Nephron progenitor cell (in vitro differentiated cells): ENCODE measurements around the gene B4GALT3.

Experiments used
- DNase-seq: peaks from one replicate; pipeline ENCODE4 v3.0.0; 2021
- H3K27ac Mint-ChIP-seq: 2 replicates; pipeline ENCODE4 v1.8.0; 2021; ENCODE audit warnings: mild to moderate bottlenecking, moderate library complexity, mixed read lengths
- H3K27me3 Mint-ChIP-seq: 2 replicates; pipeline ENCODE4 v1.8.0; 2021; ENCODE audit warnings: mild to moderate bottlenecking, low read depth, mixed read lengths; ENCODE audit not compliant: poor library complexity
- H3K36me3 Mint-ChIP-seq: 2 replicates; pipeline ENCODE4 v1.8.0; 2021; ENCODE audit warnings: low read depth, mixed read lengths
- H3K4me1 Mint-ChIP-seq: 2 replicates; pipeline ENCODE4 v1.8.0; 2021; ENCODE audit warnings: mixed read lengths
- H3K4me3 Mint-ChIP-seq: 2 replicates; pipeline ENCODE4 v1.8.0; 2021; ENCODE audit warnings: mild to moderate bottlenecking, moderate library complexity, mixed read lengths
- H3K9me3 Mint-ChIP-seq: 2 replicates; pipeline ENCODE4 v1.8.0; 2021; ENCODE audit warnings: mild to moderate bottlenecking, moderate library complexity, mixed read lengths
- TF ChIP-seq, protein P1 (sequence below): fragments of 200-600 bp; sonication (generic); IDR thresholded peaks from 2 replicates; pipeline ENCODE4 v1.5.0; 2021; ENCODE audit warnings: antibody characterized with exemption

B4GALT3 gene

GRCh38 chr1:161223805-161224694 is 46.7 kb upstream of the B4GALT3 start:
- H3K4me3 Mint-ChIP-seq: no peak overlapping the region
- TF ChIP-seq, protein P1, sequence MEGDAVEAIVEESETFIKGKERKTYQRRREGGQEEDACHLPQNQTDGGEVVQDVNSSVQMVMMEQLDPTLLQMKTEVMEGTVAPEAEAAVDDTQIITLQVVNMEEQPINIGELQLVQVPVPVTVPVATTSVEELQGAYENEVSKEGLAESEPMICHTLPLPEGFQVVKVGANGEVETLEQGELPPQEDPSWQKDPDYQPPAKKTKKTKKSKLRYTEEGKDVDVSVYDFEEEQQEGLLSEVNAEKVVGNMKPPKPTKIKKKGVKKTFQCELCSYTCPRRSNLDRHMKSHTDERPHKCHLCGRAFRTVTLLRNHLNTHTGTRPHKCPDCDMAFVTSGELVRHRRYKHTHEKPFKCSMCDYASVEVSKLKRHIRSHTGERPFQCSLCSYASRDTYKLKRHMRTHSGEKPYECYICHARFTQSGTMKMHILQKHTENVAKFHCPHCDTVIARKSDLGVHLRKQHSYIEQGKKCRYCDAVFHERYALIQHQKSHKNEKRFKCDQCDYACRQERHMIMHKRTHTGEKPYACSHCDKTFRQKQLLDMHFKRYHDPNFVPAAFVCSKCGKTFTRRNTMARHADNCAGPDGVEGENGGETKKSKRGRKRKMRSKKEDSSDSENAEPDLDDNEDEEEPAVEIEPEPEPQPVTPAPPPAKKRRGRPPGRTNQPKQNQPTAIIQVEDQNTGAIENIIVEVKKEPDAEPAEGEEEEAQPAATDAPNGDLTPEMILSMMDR: no peak
- H3K36me3 Mint-ChIP-seq: peaks cover 6% of the 10 kb centered on the region
- H3K27me3 Mint-ChIP-seq: peaks cover 14% of the 10 kb centered on the region
- no peak overlapping the region for H3K27ac Mint-ChIP-seq
- H3K4me1 Mint-ChIP-seq: peaks cover 52% of the 10 kb centered on the region
- H3K9me3 Mint-ChIP-seq: no peaks in the 10 kb centered on the region
- no peak for DNase-seq

DNA sequence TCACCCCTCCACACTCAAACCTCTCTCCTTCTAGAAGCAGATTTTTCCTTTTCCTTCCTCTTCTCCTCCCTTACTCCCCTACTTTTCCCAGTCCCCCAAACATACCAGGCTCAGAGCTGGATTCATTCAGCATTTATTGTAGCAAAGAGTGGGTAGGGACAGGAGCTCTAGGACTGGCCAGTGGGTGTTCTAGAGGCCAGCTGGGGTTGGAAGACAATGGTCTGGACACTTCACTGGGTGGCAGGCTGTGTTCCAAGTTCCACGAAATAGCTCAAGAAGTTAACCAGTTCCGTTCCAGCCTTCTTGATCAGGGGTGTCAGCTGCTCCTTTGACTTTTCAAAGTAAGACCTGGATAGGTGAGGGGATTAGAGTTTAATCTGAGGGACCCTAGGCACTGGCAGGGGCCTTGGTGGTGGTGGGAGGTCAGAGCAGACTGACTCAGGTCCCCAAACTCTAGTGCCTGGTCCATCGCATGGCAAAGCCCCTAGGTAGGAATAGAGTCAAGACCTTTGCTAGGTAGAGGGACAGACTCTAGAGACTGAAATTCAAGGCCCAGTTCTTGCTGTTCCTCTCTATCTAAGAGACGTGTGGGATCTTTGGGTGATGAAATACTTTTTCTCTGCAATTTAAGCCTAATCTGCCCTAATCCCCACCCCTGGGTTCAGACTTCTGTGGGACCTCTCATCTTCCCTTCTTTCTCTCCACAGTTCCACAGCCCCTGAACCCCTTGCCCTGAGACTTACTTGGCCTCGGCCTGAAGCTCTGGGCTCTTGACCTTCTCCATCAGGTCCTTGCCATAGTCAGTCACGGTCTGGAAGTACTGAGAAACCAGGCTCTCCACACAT is 45.1 kb upstream of the B4GALT3 start:
- no peaks in the 10 kb centered on the region for H3K36me3 Mint-ChIP-seq
- no peak overlapping the region for H3K27ac Mint-ChIP-seq
- no peak for DNase-seq
- peaks cover 61% of the 10 kb centered on the region for H3K4me1 Mint-ChIP-seq
- TF ChIP-seq, protein P1: no peak
- H3K9me3 Mint-ChIP-seq: no peaks in the 10 kb centered on the region
- peaks cover 10% of the 10 kb centered on the region for H3K27me3 Mint-ChIP-seq
- H3K4me3 Mint-ChIP-seq: no peak overlapping the region

DNA sequence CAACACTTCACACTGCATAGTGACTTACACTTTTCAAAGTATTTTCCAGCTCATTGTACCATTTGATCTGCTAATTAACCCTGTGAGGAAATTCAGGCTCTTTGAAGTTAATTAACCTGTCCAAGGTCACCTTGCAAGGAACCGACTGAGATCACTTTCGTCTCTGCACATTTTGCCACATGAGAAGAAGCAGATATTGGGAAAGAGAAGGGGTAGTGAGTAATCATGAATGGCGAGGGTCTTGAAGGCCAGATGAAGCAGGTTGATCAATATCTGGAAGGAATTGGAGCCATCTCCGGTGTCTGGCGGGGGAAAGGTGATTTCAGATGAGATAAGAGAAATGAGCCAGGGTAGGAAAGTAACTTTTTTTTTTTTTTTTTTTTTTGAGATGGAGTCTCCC is 42.7 kb upstream of the B4GALT3 start:
- Mint-ChIP-seq H3K4me1 (peaks cover 50% of the 10 kb centered on the region), H3K4me3 (no peak overlapping the region), H3K27ac (no peak overlapping the region), H3K9me3 (no peaks in the 10 kb centered on the region), H3K36me3 (peaks cover 3% of the 10 kb centered on the region), H3K27me3 (peaks cover 10% of the 10 kb centered on the region)
- TF ChIP-seq, protein P1: no peak
- DNase-seq: no peak

- H3K27me3 Mint-ChIP-seq: peaks cover 10% of the 10 kb centered on the region
- no peak overlapping the region for H3K27ac Mint-ChIP-seq
- H3K9me3 Mint-ChIP-seq: no peaks in the 10 kb centered on the region
- peaks cover 8% of the 10 kb centered on the region for H3K36me3 Mint-ChIP-seq
- DNase-seq: no peak
- peaks cover 50% of the 10 kb centered on the region for H3K4me1 Mint-ChIP-seq
- H3K4me3 Mint-ChIP-seq: no peak overlapping the region
- TF ChIP-seq, protein P1: no peak
Observed at GRCh38 chr1:161219078-161219892, 42.0 kb upstream of the B4GALT3 start.

DNA sequence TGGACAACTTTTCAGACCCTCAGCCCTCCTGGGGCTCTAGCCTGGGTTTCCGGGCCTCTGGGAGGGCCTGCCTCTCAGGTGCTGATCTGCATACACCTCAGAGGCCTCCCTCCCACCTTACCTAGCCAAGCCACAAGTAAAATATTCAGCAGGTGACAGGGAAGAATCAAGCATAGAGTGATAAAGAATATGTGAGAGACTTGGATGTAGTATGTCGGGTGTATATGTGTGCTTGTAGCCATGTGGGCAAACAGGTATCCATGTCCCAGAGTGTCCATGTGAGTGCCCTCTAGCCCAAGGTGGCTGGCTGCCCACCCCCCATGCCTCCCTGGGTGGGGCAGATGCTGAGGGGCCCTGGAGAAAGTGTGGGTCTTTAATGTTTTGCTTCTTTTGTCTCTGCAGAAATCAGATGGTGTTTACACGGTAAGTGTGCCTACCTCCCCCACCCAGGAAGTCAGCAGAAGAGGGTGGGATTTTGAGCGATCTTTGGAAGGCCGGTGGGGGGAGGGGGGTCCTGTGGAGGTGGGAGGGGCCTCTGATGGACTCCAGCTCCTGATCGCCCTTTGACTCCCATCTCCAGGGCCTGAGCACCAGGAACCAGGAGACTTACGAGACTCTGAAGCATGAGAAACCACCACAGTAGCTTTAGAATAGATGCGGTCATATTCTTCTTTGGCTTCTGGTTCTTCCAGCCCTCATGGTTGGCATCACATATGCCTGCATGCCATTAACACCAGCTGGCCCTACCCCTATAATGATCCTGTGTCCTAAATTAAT is 41.2 kb upstream of the B4GALT3 start:
- Mint-ChIP-seq H3K27me3 (peaks cover 10% of the 10 kb centered on the region), H3K9me3 (no peaks in the 10 kb centered on the region), H3K4me3 (no peak overlapping the region), H3K36me3 (peaks cover 16% of the 10 kb centered on the region), H3K4me1 (peaks cover 42% of the 10 kb centered on the region), H3K27ac (no peak overlapping the region)
- no peak for DNase-seq
- TF ChIP-seq, protein P1: no peak
